ENCODE results near the gene CASP1.
"Not testable (repeated sequence)": the region's sequence is repeated elsewhere in the genome, so short reads cannot be mapped to it uniquely, and the experiment has no call there.

DNA sequence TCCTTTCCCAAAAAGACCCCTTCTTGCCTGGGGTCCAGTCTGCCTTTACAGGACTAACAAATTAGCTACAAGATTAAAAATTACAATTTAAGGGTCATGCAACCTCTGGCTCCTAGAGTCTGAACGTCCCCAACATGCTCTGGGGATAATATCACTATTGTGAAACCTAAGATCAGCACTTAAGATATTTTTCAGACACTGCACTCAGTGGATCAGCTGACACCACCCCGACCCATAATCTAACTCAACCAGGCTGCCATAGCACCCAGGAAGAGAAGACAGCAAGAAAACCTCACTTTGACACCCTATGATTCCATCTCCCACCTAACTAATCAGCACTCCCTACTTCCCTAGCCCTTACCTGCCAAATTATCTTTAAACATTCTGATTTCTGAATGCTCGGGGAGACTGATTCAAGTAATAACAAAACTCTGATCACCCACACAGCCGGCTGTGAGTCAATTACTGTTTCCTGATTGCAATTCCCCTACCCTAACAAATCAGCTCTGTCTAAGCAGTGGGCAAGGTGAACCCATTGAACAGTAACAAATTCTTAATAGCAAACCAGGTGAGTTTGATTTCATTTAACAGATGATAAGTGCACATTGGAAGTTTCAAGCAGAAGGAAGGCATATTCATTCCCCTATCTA lies 42.3 kb upstream of the CASP1 start:
- TF ChIP-seq CTCF (IDR thresholded peaks at IDR 0.05; ENCODE audit: insufficient read depth, low read depth, low read length); EZH2 (IDR thresholded peaks at IDR 0.05; ENCODE audit: insufficient read depth, low read length): not testable (repeated sequence)
